ENCODE data around the gene FGF18.

Gene FGF18

GRCh38 chr5:171424726-171425125 lies 5.3 kb downstream of the FGF18 start:
- 40 to 46% methylated on average over 5 of the region's 5 CpGs for WGBS, 2 experiments
- peaks cover 13% of the 10 kb centered on the region for H3K4me1 ChIP-seq (ENCODE audit: control insufficient read depth, insufficient read depth, low read length)
- no peaks in the 10 kb centered on the region for H3K36me3 ChIP-seq (ENCODE audit: control insufficient read depth, insufficient read depth, low read length)
- no peak overlapping the region for H3K4me3 ChIP-seq (ENCODE audit: insufficient read depth, low read depth, low read length)
- H3K27ac ChIP-seq (ENCODE audit: insufficient read depth, low read depth, low read length, poor library complexity, severe bottlenecking), result no peak overlapping the region
- no peaks in the 10 kb centered on the region for H3K9me3 ChIP-seq (ENCODE audit: control insufficient read depth, low read length)
- H3K27me3 ChIP-seq (ENCODE audit: control insufficient read depth, insufficient read depth, low read length, poor library complexity, severe bottlenecking), result peaks cover 40% of the 10 kb centered on the region

GRCh38 chr5:171425596-171426244 lies 6.3 kb downstream of the FGF18 start:
- whole genome bisulfite sequencing, 2 experiments, result 91 to 93% methylated on average over 14 of the region's 14 CpGs
- H3K36me3 ChIP-seq (ENCODE audit: control insufficient read depth, insufficient read depth, low read length), result no peaks in the 10 kb centered on the region

GRCh38 chr5:171426266-171426665 lies 6.8 kb downstream of the FGF18 start:
- 84 to 92% methylated on average over 4 of the region's 4 CpGs for WGBS, 2 experiments
- Histone ChIP-seq H3K4me1 (ENCODE audit: control insufficient read depth, insufficient read depth, low read length) (peaks cover 13% of the 10 kb centered on the region), H3K4me3 (ENCODE audit: insufficient read depth, low read depth, low read length) (no peak overlapping the region)

More at GRCh38 chr5:171425596-171426244, 6.3 kb downstream of the FGF18 start:
- Histone ChIP-seq H3K9me3 (ENCODE audit: control insufficient read depth, low read length) (no peaks in the 10 kb centered on the region), H3K27me3 (ENCODE audit: control insufficient read depth, insufficient read depth, low read length, poor library complexity, severe bottlenecking) (peaks cover 30% of the 10 kb centered on the region), H3K27ac (ENCODE audit: insufficient read depth, low read depth, low read length, poor library complexity, severe bottlenecking) (no peak overlapping the region), H3K4me1 (ENCODE audit: control insufficient read depth, insufficient read depth, low read length) (peaks cover 13% of the 10 kb centered on the region), H3K4me3 (ENCODE audit: insufficient read depth, low read depth, low read length) (no peak overlapping the region)

GRCh38 chr5:171426680-171427079 lies 7.2 kb downstream of the FGF18 start:
- 93% methylated on average over 9 of the region's 9 CpGs for WGBS, 2 experiments
- H3K27ac ChIP-seq (ENCODE audit: insufficient read depth, low read depth, low read length, poor library complexity, severe bottlenecking), result no peak overlapping the region
- H3K36me3 ChIP-seq (ENCODE audit: control insufficient read depth, insufficient read depth, low read length), result no peaks in the 10 kb centered on the region
- H3K4me3 ChIP-seq (ENCODE audit: insufficient read depth, low read depth, low read length), result no peak overlapping the region
- peaks cover 11% of the 10 kb centered on the region for H3K4me1 ChIP-seq (ENCODE audit: control insufficient read depth, insufficient read depth, low read length)
- no peaks in the 10 kb centered on the region for H3K9me3 ChIP-seq (ENCODE audit: control insufficient read depth, low read length)
- peaks cover 21% of the 10 kb centered on the region for H3K27me3 ChIP-seq (ENCODE audit: control insufficient read depth, insufficient read depth, low read length, poor library complexity, severe bottlenecking)

More at GRCh38 chr5:171426266-171426665, 6.8 kb downstream of the FGF18 start:
- Histone ChIP-seq H3K27me3 (ENCODE audit: control insufficient read depth, insufficient read depth, low read length, poor library complexity, severe bottlenecking) (peaks cover 25% of the 10 kb centered on the region), H3K9me3 (ENCODE audit: control insufficient read depth, low read length) (no peaks in the 10 kb centered on the region), H3K36me3 (ENCODE audit: control insufficient read depth, insufficient read depth, low read length) (no peaks in the 10 kb centered on the region), H3K27ac (ENCODE audit: insufficient read depth, low read depth, low read length, poor library complexity, severe bottlenecking) (no peak overlapping the region)

GRCh38 chr5:171427318-171428167 lies 8.1 kb downstream of the FGF18 start:
- Histone ChIP-seq H3K4me1 (ENCODE audit: control insufficient read depth, insufficient read depth, low read length) (peaks cover 8% of the 10 kb centered on the region), H3K27ac (ENCODE audit: insufficient read depth, low read depth, low read length, poor library complexity, severe bottlenecking) (no peak overlapping the region), H3K36me3 (ENCODE audit: control insufficient read depth, insufficient read depth, low read length) (no peaks in the 10 kb centered on the region), H3K27me3 (ENCODE audit: control insufficient read depth, insufficient read depth, low read length, poor library complexity, severe bottlenecking) (peaks cover 12% of the 10 kb centered on the region), H3K4me3 (ENCODE audit: insufficient read depth, low read depth, low read length) (no peak overlapping the region), H3K9me3 (ENCODE audit: control insufficient read depth, low read length) (no peaks in the 10 kb centered on the region)
- WGBS, 2 experiments, result 90% methylated on average over 20 of the region's 20 CpGs

DNA sequence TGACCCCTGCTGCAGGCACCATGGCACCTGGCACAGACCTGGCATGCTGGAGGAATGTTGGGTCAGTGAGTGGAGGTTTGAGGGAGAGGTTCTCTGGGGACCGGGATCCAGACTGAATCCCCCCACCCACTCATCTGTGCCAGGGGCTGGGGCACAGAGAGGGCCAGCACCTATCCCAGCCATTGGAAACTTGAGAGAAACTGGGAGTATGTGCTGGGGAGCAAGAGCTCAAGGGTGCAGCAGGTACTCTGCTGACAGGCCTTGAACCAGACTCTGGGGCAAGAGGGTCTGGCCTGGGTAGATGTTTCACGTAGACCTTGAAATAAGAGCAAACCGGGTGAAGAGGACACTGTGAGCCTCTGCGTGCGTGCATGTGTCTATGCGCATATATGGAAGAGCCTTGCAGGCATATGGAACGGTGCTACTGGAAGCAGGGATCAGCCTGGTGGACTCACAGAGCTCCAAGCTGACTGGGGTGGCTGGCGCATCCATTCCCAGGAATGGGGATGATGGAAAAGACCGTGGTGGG lies 8.8 kb downstream of the FGF18 start:
- 94 to 96% methylated on average over 9 of the region's 9 CpGs for WGBS, 2 experiments
- Histone ChIP-seq H3K27me3 (ENCODE audit: control insufficient read depth, insufficient read depth, low read length, poor library complexity, severe bottlenecking) (peaks cover 5% of the 10 kb centered on the region), H3K4me1 (ENCODE audit: control insufficient read depth, insufficient read depth, low read length) (peaks cover 10% of the 10 kb centered on the region), H3K4me3 (ENCODE audit: insufficient read depth, low read depth, low read length) (no peak overlapping the region), H3K9me3 (ENCODE audit: control insufficient read depth, low read length) (no peaks in the 10 kb centered on the region), H3K27ac (ENCODE audit: insufficient read depth, low read depth, low read length, poor library complexity, severe bottlenecking) (no peak overlapping the region), H3K36me3 (ENCODE audit: control insufficient read depth, insufficient read depth, low read length) (no peaks in the 10 kb centered on the region)

- Histone ChIP-seq H3K4me3 (ENCODE audit: insufficient read depth, low read depth, low read length) (no peak overlapping the region), H3K36me3 (ENCODE audit: control insufficient read depth, insufficient read depth, low read length) (no peaks in the 10 kb centered on the region), H3K9me3 (ENCODE audit: control insufficient read depth, low read length) (no peaks in the 10 kb centered on the region), H3K27ac (ENCODE audit: insufficient read depth, low read depth, low read length, poor library complexity, severe bottlenecking) (no peak overlapping the region), H3K27me3 (ENCODE audit: control insufficient read depth, insufficient read depth, low read length, poor library complexity, severe bottlenecking) (no peaks in the 10 kb centered on the region), H3K4me1 (ENCODE audit: control insufficient read depth, insufficient read depth, low read length) (peaks cover 11% of the 10 kb centered on the region)
- WGBS, 2 experiments, result 88 to 91% methylated on average over 16 of the region's 16 CpGs
Observed at GRCh38 chr5:171428809-171429542, 9.5 kb downstream of the FGF18 start.

- no peak overlapping the region for H3K27ac ChIP-seq (ENCODE audit: insufficient read depth, low read depth, low read length, poor library complexity, severe bottlenecking)
- H3K9me3 ChIP-seq (ENCODE audit: control insufficient read depth, low read length), result no peaks in the 10 kb centered on the region
- peaks cover 11% of the 10 kb centered on the region for H3K4me1 ChIP-seq (ENCODE audit: control insufficient read depth, insufficient read depth, low read length)
- H3K4me3 ChIP-seq (ENCODE audit: insufficient read depth, low read depth, low read length), result no peak overlapping the region
- no peaks in the 10 kb centered on the region for H3K27me3 ChIP-seq (ENCODE audit: control insufficient read depth, insufficient read depth, low read length, poor library complexity, severe bottlenecking)
- no peaks in the 10 kb centered on the region for H3K36me3 ChIP-seq (ENCODE audit: control insufficient read depth, insufficient read depth, low read length)
- 87 to 88% methylated on average over 4 of the region's 4 CpGs for WGBS, 2 experiments
Observed at GRCh38 chr5:171429543-171429910, 10.1 kb downstream of the FGF18 start.

GRCh38 chr5:171431251-171431777 lies 11.9 kb downstream of the FGF18 start:
- 89 to 90% methylated on average over 7 of the region's 7 CpGs for WGBS, 2 experiments
- no peak overlapping the region for H3K27ac ChIP-seq (ENCODE audit: insufficient read depth, low read depth, low read length, poor library complexity, severe bottlenecking)
- H3K4me3 ChIP-seq (ENCODE audit: insufficient read depth, low read depth, low read length), result no peak overlapping the region
- H3K36me3 ChIP-seq (ENCODE audit: control insufficient read depth, insufficient read depth, low read length), result no peaks in the 10 kb centered on the region
- peaks cover 11% of the 10 kb centered on the region for H3K4me1 ChIP-seq (ENCODE audit: control insufficient read depth, insufficient read depth, low read length)
- no peaks in the 10 kb centered on the region for H3K9me3 ChIP-seq (ENCODE audit: control insufficient read depth, low read length)
- no peaks in the 10 kb centered on the region for H3K27me3 ChIP-seq (ENCODE audit: control insufficient read depth, insufficient read depth, low read length, poor library complexity, severe bottlenecking)

Measured in ectodermal cell (in vitro differentiated cells).